CD4-positive, alpha-beta memory T cell (primary cell): ENCODE results near the gene JMJD6. TPM values are rescaled to one million over a fixed set of nuclear protein-coding genes. Genes with fewer than 3 reads are reported as not detected.
A peak's percentile ranks its signal among the peaks of the same experiment; 100 is the strongest.

Experiments
- CTCF ChIA-PET: fragments of 350-600 bp; sonication (Branson Sonifier 250); formaldehyde crosslinking; loops from one replicate; lab custom pipeline; 2021; ENCODE audit warnings: inconsistent platforms; ENCODE audit not compliant: partially characterized antibody; lab: Charles Lee
- POLR2A ChIA-PET: fragments of 350-600 bp; sonication (Branson Sonifier 250); formaldehyde crosslinking; loops from one replicate; lab custom pipeline; 2021; ENCODE audit not compliant: partially characterized antibody; lab: Charles Lee
- DNase-seq, 5 donors: peaks; one replicate each; pipeline versions ENCODE4 v3.0.0 to v3.0.0-alpha.2; 2020 to 2022; ENCODE audit warnings: mixed read lengths in 1 of 5
- H3K27ac ChIP-seq: one replicate; pipeline ENCODE4 v1.7.0; 2013; ENCODE audit warnings: low read depth, low read length
- H3K27me3 ChIP-seq: 2 replicates; pipeline ENCODE4 v1.7.0; 2013; ENCODE audit warnings: mild to moderate bottlenecking, low read length, moderate library complexity; ENCODE audit not compliant: insufficient read depth
- H3K36me3 ChIP-seq: 2 replicates; pipeline ENCODE4 v1.7.0; 2013; ENCODE audit warnings: mild to moderate bottlenecking, low read length, moderate library complexity; ENCODE audit not compliant: insufficient read depth
- H3K4me1 ChIP-seq: 2 replicates; pipeline ENCODE4 v1.7.0; 2013; ENCODE audit warnings: mild to moderate bottlenecking, low read length, moderate library complexity; ENCODE audit not compliant: insufficient read depth
- H3K4me3 ChIP-seq, 2 donors: one replicate each; pipeline ENCODE4 v1.7.0; 2013; ENCODE audit warnings: low read length in 2 of 2, mild to moderate bottlenecking in 1 of 2
- H3K9me3 ChIP-seq, 2 donors: one replicate each; pipeline ENCODE4 v1.7.0; 2013; ENCODE audit warnings: low read length in 2 of 2, control low read depth in 1 of 2; ENCODE audit not compliant: control insufficient read depth in 1 of 2
- H3K27ac Mint-ChIP-seq, 7 donors: one replicate each; pipeline ENCODE4 v1.8.0; 2020 to 2021; ENCODE audit warnings: mixed read lengths in 7 of 7, mild to moderate bottlenecking in 6 of 7, inconsistent platforms in 3 of 7, moderate library complexity in 3 of 7
- H3K27me3 Mint-ChIP-seq, 2 donors: one replicate each; pipeline ENCODE4 v1.8.0; 2020 to 2021; ENCODE audit warnings: mixed read lengths in 2 of 2
- H3K36me3 Mint-ChIP-seq, 2 donors: one replicate each; pipeline ENCODE4 v1.8.0; 2020 to 2021; ENCODE audit warnings: mixed read lengths in 2 of 2, inconsistent platforms in 1 of 2, mild to moderate bottlenecking in 1 of 2
- H3K4me1 Mint-ChIP-seq, 4 donors: one replicate each; pipeline ENCODE4 v1.8.0; 2020 to 2021; ENCODE audit warnings: mixed read lengths in 4 of 4, mild to moderate bottlenecking in 1 of 4
- H3K4me3 Mint-ChIP-seq, 8 donors: one replicate each; pipeline ENCODE4 v1.8.0; 2020 to 2021; ENCODE audit warnings: mixed read lengths in 8 of 8, mild to moderate bottlenecking in 7 of 8, moderate library complexity in 6 of 8, inconsistent platforms in 3 of 8
- H3K9me3 Mint-ChIP-seq, 8 donors: one replicate each; pipeline ENCODE4 v1.8.0; 2020 to 2021; ENCODE audit warnings: mixed read lengths in 8 of 8, mild to moderate bottlenecking in 5 of 8, inconsistent platforms in 3 of 8, moderate library complexity in 1 of 8
- intact Hi-C: fragments of 100-400 bp; cut with micrococcal nuclease; formaldehyde crosslinking; loops from one replicate; pipeline ENCODE4 v1.15.1; 2023
- polyA plus RNA-seq, 2 donors: library from polyadenylated mRNA; unstranded; fragments of 300-500 nt; fragmentation: Illumina TruSeq; gene quantifications; one replicate each; pipeline ENCODE4 v1.2.3, GENCODE V29; 2021
- total RNA-seq, 2 experiments: library from RNA; stranded (reverse); gene quantifications; one replicate each; pipeline ENCODE4 v1.2.3, GENCODE V29; 2021

The JMJD6 gene
- total and polyA plus RNA-seq, 4 experiments from 2014 or later = 22.1 to 62.1 (median 50.0) TPM

DNA sequence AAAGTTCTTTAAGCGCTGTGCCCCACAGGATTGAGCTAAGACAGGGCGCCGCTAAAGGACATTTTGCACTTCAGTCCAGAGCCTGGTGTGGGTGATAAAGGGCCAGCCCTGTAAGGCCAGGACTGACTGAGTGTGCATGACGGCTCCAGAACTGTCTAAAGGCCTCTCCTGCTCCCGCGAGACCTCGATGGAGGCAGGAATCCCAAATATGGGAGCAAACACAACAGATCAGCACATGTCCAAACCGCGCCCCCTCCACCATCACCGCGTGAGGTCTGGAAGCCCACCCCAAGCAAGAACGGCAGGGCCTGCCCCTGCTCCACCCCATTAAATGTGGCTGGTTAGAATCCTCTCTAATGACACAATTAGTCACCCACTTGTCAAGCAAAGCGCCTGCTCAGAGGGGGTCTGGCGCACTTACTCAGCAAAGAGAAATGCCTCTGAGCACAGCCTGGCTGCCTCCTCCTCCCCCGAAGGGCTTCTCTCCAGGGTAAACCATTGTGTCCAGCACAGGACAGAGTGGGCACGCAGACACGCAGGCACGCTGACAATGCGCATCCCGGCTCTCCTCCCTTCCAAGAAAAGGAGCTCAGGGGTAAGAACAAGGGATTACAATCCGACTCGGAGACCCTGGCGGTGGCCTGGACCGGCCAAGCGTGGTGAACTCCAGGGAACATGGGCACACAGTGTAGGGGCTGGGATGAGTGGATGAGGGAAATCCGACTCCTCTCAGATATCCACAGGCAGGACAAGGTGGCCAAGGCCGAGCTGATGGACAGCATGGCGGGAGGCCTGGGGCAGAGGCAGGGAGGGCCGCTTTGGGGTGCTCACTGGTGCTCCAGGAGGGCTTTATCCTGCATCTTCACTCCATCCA lies 17.1 kb downstream of the JMJD6 start:
- ChIA-PET POLR2A (interaction anchor here (1.1 to 1.4 kb wide), 3 partner anchors 17 to 151 kb away, joined by 3 read pairs; partner anchors contain the start of genes JMJD6 and METTL23), CTCF (interaction anchor here (0.7 to 1.6 kb wide), 3 partner anchors 18 to 151 kb away, joined by 3 to 6 read pairs (median 3); no protein-coding TSS in a partner anchor)
- H3K4me3 ChIP-seq = no peak overlapping the region
- H3K9me3 ChIP-seq = no peaks in the 10 kb centered on the region
- peaks cover 10 to 12% of the 10 kb centered on the region in 2 donors for H3K36me3 Mint-ChIP-seq
- no peak for DNase-seq
- H3K4me1 ChIP-seq = peaks cover 21% of the 10 kb centered on the region
- H3K36me3 ChIP-seq = peaks cover 8% of the 10 kb centered on the region
- no peak overlapping the region for H3K27ac ChIP-seq
- intact Hi-C loops = no loop called here
- no peaks in the 10 kb centered on the region for H3K9me3 Mint-ChIP-seq
- no peaks in the 10 kb centered on the region for H3K27me3 Mint-ChIP-seq
- peaks cover 9 to 35% (median 17%) of the 10 kb centered on the region in 4 donors for H3K4me1 Mint-ChIP-seq
- H3K4me3 Mint-ChIP-seq = peak overlapping the region; percentile 66 to 85 (median 79)
- H3K27ac Mint-ChIP-seq = peak overlapping the region in 2 of 7 donors; percentile 51 to 64
- H3K27me3 ChIP-seq = no peaks in the 10 kb centered on the region

DNA sequence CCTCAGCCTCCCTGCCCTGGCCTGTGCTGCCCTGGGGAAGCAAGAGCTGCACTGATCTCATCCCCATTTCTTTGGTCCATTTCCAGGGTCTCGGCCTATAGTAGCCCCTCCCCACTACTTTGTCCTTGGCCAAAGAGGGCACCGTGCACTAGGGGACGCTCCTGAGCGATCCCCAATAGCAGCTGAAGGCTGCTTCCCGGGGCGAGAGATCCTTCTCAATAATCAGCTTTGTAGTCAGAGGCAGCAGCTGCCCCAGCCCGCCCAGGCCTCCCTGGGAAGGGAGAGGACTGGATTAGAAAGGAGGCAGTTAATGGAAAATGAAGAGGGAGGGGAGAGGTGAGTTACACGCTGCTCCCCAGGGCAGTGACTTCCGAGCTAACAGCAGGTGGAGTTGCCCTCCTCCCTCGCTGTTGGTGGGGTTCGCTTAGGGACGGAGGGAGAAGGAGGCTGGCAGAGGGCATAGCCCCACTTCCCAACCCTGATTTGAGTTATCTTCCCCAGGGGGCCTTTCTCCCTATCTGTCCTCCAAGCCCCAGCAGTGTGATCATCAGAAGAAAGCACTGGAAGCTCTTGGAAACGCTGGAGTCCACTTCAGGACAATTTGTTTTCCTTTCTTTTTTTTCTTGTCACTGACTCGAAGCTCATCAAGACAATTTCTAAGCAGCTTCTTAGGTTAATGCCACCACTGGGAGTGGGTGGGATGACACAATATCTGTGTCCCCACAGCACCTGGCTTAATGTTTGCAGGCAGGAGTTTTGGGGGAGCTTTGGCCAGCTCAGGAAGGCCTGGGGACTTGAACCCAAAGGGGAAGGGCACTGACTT lies 18.2 kb downstream of the JMJD6 start:
- Mint-ChIP-seq H3K4me3 (peak overlapping the region in 3 of 8 donors; percentile 28 to 79 (median 75)), H3K27me3 (no peaks in the 10 kb centered on the region), H3K4me1 (peaks cover 2 to 27% (median 10%) of the 10 kb centered on the region in 4 donors), H3K27ac (peak overlapping the region in 1 of 7 donors; percentile 30), H3K9me3 (no peaks in the 10 kb centered on the region), H3K36me3 (peaks cover 0 to 4% of the 10 kb centered on the region in 2 donors)
- Histone ChIP-seq H3K27ac (no peak overlapping the region), H3K36me3 (no peaks in the 10 kb centered on the region), H3K4me1 (peaks cover 18% of the 10 kb centered on the region), H3K27me3 (no peaks in the 10 kb centered on the region), H3K9me3 (no peaks in the 10 kb centered on the region), H3K4me3 (no peak overlapping the region)
- ChIA-PET POLR2A (interaction anchor here (1.2 kb wide), 1 partner anchor 37 kb away, joined by 4 read pairs; no protein-coding TSS in a partner anchor), CTCF (interaction anchor here (0.8 to 1.6 kb wide), 3 partner anchors 27 to 185 kb away, joined by 3 to 7 read pairs (median 6); no protein-coding TSS in a partner anchor)
- intact Hi-C loops = no loop called here
- no peak for DNase-seq

DNA sequence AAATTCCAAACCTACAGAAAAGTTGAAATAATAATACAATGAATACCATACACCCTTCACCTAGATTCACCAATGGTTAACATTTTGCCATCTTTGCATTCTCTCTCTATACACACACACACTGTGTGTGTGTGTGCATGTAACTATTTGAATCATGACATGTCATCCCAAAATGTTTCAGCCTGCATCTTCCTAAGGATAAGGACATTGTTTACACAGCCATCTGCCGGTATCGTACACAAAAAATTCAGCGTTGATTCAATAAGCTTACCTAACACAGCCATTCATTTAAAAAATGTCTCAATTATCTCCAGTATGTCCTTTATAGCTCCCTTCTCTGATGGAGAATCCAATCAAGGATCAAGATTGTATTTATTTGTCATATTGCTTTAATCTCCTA lies 19.6 kb downstream of the JMJD6 start:
- no peaks in the 10 kb centered on the region for H3K27me3 Mint-ChIP-seq
- peak overlapping the region in 1 of 7 donors; percentile 27 for H3K27ac Mint-ChIP-seq
- Histone ChIP-seq H3K9me3 (no peaks in the 10 kb centered on the region), H3K4me1 (peaks cover 18% of the 10 kb centered on the region), H3K4me3 (no peak overlapping the region), H3K27ac (no peak overlapping the region), H3K27me3 (no peaks in the 10 kb centered on the region), H3K36me3 (no peaks in the 10 kb centered on the region)
- H3K4me3 Mint-ChIP-seq = peak overlapping the region in 1 of 8 donors; percentile 40
- intact Hi-C loops = no loop called here
- peaks cover 0 to 2% of the 10 kb centered on the region in 2 donors for H3K36me3 Mint-ChIP-seq
- no peak for DNase-seq
- peaks cover 2 to 26% (median 9%) of the 10 kb centered on the region in 4 donors for H3K4me1 Mint-ChIP-seq
- POLR2A ChIA-PET = no interaction called here
- CTCF ChIA-PET = no interaction called here
- no peaks in the 10 kb centered on the region for H3K9me3 Mint-ChIP-seq

DNA sequence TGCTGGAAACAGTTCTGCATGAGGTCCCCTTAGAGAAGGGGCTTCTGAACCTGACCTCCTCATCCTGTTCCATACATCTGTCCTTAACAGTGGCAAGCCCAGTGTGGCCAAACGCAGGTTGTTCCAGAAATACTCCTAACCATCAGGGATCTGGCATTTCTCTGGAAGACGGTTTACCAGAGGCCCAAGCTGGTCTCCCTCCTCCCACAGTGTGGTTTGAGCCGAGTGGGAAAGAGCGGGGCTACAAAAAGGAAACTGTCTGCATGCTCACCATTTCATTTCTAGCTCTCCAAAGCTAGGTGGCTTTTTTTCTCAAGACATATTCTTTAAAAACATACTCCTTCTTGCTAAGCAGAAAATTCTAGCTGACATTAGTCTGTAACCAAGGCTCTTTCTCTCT lies 21.6 kb downstream of the JMJD6 start:
- Mint-ChIP-seq H3K27ac (no peak overlapping the region), H3K36me3 (no peaks in the 10 kb centered on the region), H3K4me1 (peaks cover 0 to 25% (median 4%) of the 10 kb centered on the region in 4 donors), H3K4me3 (no peak overlapping the region), H3K9me3 (no peaks in the 10 kb centered on the region), H3K27me3 (no peaks in the 10 kb centered on the region)
- DNase-seq = no peak
- Histone ChIP-seq H3K27ac (no peak overlapping the region), H3K4me1 (peaks cover 5% of the 10 kb centered on the region), H3K36me3 (no peaks in the 10 kb centered on the region), H3K27me3 (no peaks in the 10 kb centered on the region), H3K4me3 (no peak overlapping the region), H3K9me3 (no peaks in the 10 kb centered on the region)
- ChIA-PET POLR2A (no interaction called here), CTCF (interaction anchor here (0.7 to 2.8 kb wide), 4 partner anchors 9 to 182 kb away, joined by 3 to 13 read pairs (median 4); no protein-coding TSS in a partner anchor)
- intact Hi-C loops = no loop called here

DNA sequence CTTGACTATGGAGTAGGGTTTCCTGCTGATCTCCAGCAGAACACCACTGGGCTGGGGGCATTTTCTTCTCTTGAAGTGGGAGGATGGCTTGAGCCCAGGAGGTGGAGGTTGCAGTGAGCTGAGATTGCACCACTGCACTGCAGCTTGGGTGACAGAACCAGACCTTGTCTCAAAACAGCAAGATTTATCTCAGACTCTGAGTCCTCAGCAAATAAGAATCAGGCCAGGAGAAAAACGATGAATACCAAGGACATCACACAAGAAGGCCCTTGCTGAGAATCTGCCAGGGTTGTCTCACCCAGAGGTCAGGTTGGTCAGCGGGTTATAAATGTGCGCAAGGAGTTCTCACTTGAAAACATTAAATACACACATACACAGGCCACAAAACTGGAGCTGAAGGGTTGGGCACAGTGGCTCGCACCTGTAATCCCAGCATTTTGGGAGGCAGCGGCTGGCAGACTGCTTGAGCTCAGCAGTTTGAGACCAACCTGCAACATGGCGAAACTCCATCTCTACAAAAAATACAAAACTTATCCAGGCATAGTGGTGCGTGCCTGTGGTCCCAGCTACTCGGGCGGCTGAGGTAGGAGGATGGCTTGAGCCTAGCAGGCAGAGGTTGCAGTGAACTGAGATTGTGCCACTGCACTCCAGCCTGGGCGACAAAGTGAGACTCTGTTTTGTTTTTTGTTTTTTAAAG lies 23.3 kb downstream of the JMJD6 start:
- Histone ChIP-seq H3K36me3 (no peaks in the 10 kb centered on the region), H3K27ac (no peak overlapping the region), H3K9me3 (no peaks in the 10 kb centered on the region), H3K27me3 (no peaks in the 10 kb centered on the region), H3K4me1 (no peaks in the 10 kb centered on the region), H3K4me3 (no peak overlapping the region)
- ChIA-PET CTCF (interaction anchor here (1.5 to 2.8 kb wide), 3 partner anchors 11 to 117 kb away, joined by 4 to 13 read pairs (median 4); partner anchors contain the start of gene ST6GALNAC2), POLR2A (no interaction called here)
- intact Hi-C loops = no loop called here
- Mint-ChIP-seq H3K36me3 (no peaks in the 10 kb centered on the region), H3K4me1 (peaks cover 0 to 18% (median 0%) of the 10 kb centered on the region in 4 donors), H3K9me3 (no peaks in the 10 kb centered on the region), H3K27me3 (no peaks in the 10 kb centered on the region), H3K27ac (no peak overlapping the region), H3K4me3 (no peak overlapping the region)
- DNase-seq = no peak

DNA sequence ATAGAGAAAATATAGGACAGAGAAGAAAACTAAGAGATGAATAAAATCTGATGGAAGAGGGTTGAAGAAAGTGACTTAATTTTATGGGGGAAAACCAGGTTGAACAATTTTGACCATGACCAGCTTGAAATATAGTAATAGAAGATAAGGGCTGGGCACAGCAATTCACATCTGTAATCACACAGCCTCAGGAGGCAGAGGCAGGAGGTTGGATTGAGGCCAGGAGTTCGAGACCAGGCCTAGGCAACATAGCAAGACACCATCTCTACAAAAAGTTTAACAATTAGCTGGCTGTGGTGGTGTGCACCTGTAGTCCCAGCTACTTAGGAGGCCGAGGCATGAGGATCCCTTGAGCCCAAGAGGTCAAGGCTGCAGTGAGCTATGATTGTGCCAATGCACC lies 24.3 kb downstream of the JMJD6 start:
- Mint-ChIP-seq H3K4me3 (no peak overlapping the region), H3K27me3 (no peaks in the 10 kb centered on the region), H3K27ac (no peak overlapping the region), H3K4me1 (peaks cover 0 to 22% (median 0%) of the 10 kb centered on the region in 4 donors), H3K36me3 (no peaks in the 10 kb centered on the region), H3K9me3 (no peaks in the 10 kb centered on the region)
- no peak overlapping the region for H3K27ac ChIP-seq
- POLR2A ChIA-PET = no interaction called here
- no peak overlapping the region for H3K4me3 ChIP-seq
- no peaks in the 10 kb centered on the region for H3K9me3 ChIP-seq
- no peaks in the 10 kb centered on the region for H3K4me1 ChIP-seq
- CTCF ChIA-PET = interaction anchor here (2.2 kb wide), 1 partner anchor 12 kb away, joined by 7 read pairs; no protein-coding TSS in a partner anchor
- no peak for DNase-seq
- intact Hi-C loops = no loop called here
- H3K27me3 ChIP-seq = no peaks in the 10 kb centered on the region
- no peaks in the 10 kb centered on the region for H3K36me3 ChIP-seq
